Ovary (tissue), 3 donors: ENCODE measurements around the gene NKD2.

ENCODE experiments used
- EP300 ChIP-seq: sonication (generic); formaldehyde crosslinking; IDR thresholded peaks from one replicate; pipeline ENCODE4 v1.6.1; 2017; ENCODE audit warnings: antibody characterized with exemption
- TF ChIP-seq, protein P1 (sequence below), 3 donors: fragments of 450-650 bp in 2 of 3; fragments of 200-600 bp in 1 of 3; IDR thresholded peaks; one replicate each; pipeline versions ENCODE4 v1.5.1 to v1.8.0; 2016 to 2022; ENCODE audit warnings: antibody characterized with exemption in 3 of 3, mild to moderate bottlenecking in 1 of 3
- donor health status: DM: no; HTN: no; CAD: no.

DNA sequence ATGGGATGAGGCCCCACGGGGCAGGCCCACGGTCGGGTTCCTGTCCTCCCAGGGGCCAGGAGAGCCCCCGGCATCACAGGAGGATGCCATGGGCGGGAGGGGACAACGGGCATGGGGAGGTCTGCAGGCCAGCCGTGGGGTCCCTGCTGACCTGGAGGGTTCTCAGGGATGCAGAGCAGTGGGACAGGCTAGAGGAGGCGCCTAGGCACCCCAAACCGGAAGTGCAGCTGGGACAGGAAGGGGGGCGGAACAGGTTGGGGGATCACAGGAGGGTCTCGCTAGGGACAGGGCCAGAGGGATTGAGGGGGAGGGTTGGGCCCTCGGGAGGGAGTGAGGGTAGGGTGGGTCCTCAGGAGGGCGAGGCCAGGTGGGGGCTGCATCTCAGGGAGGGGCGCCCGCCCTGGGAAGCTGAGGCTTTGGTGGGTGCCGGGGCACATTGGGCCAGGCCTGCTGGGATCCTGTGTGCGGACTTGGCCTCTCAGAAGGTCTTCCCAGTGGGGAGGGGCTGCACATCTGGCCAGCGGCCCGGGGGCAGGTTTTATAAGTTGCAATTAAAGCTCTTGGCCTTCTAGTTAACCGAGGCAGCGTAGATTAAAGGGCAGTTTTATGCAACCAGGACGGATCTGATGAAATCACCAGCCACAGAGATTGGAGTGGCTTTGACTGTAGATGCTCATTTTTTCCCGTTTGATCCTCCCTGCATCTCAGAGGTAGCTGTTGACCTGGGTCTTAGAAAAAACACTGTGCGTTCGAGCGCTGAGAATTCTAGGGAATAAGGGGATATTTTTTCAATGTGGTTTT, 20.1 kb downstream of the NKD2 start:
- TF ChIP-seq, protein P1, sequence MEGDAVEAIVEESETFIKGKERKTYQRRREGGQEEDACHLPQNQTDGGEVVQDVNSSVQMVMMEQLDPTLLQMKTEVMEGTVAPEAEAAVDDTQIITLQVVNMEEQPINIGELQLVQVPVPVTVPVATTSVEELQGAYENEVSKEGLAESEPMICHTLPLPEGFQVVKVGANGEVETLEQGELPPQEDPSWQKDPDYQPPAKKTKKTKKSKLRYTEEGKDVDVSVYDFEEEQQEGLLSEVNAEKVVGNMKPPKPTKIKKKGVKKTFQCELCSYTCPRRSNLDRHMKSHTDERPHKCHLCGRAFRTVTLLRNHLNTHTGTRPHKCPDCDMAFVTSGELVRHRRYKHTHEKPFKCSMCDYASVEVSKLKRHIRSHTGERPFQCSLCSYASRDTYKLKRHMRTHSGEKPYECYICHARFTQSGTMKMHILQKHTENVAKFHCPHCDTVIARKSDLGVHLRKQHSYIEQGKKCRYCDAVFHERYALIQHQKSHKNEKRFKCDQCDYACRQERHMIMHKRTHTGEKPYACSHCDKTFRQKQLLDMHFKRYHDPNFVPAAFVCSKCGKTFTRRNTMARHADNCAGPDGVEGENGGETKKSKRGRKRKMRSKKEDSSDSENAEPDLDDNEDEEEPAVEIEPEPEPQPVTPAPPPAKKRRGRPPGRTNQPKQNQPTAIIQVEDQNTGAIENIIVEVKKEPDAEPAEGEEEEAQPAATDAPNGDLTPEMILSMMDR (IDR thresholded peaks at IDR 0.05) = no peak
- TF ChIP-seq EP300 = no peak
